Measurements from ENCODE around the gene SCRT2. TPM values are rescaled to one million over a fixed set of nuclear protein-coding genes. Genes with fewer than 3 reads are reported as not detected.

The SCRT2 gene
- total and polyA plus RNA-seq, 2 of the 8 experiments (the other 6 are each of a cell fraction or from before 2014, with no cell fraction given): 0.12 to 0.34 TPM

GRCh38 chr20:673603-674001, 2.0 kb downstream of the SCRT2 start:
- WGBS, 2 experiments (ENCODE audit: extremely low coverage in 1 of 2, insufficient coverage in 1 of 2, insufficient read length in 1 of 2, insufficient replicate concordance in 2 of 2, low coverage in 1 of 2, low lambda C conversion rate in 2 of 2, missing lambda C conversion rate in 1 of 2): 83% methylated on average over 3 of the region's 3 CpGs; no CpG with 5 or more reads in 1 of the 2 experiments
- H3K4me2 ChIP-seq (ENCODE audit: insufficient read depth in 1 of 2, low read depth in 2 of 2, low read length in 2 of 2): no peak overlapping the region; a peak in 1 of 4 replicates
- no peak for TF ChIP-seq EZH2 (IDR thresholded peaks at IDR 0.05; ENCODE audit: low read depth, low read length, severe bottlenecking)
- TF ChIP-seq TBP (IDR thresholded peaks at IDR 0.05; ENCODE audit: low read depth, low read length): no peak
- TF ChIP-seq BRCA1 (IDR thresholded peaks at IDR 0.05; ENCODE audit: low read depth, low read length): no peak
- no peak for TF ChIP-seq BCL11A (IDR thresholded peaks at IDR 0.05; ENCODE audit: low read depth in 2 of 2, low read length in 2 of 2)
- no peak for TF ChIP-seq RXRA (IDR thresholded peaks at IDR 0.05; ENCODE audit: insufficient read depth, low read depth, low read length)

More at GRCh38 chr20:673603-674001, 2.0 kb downstream of the SCRT2 start:
- no peak overlapping the region for H3K4ac ChIP-seq (replicated peaks; ENCODE audit: insufficient read length, low read depth, low read length)
- H4K91ac ChIP-seq (replicated peaks; ENCODE audit: insufficient read length, low read length): no peak overlapping the region
- no peaks in the 10 kb centered on the region for H4K20me1 ChIP-seq (replicated peaks in 1 of 2; ENCODE audit: control insufficient read depth in 1 of 2, insufficient read depth in 2 of 2, low read length in 2 of 2)
- H2BK120ac ChIP-seq (replicated peaks; ENCODE audit: low read depth, low read length): no peak overlapping the region
- no peak overlapping the region for H3K56ac ChIP-seq (replicated peaks; ENCODE audit: insufficient read length, low read depth, low read length)
- no peak overlapping the region for H3K14ac ChIP-seq (ENCODE audit: insufficient read length)
- no peak overlapping the region; a peak in 1 of 8 replicates for H3K4me3 ChIP-seq (ENCODE audit: extremely low read depth in 1 of 4, insufficient read depth in 2 of 4, low read depth in 3 of 4, low read length in 4 of 4)
- no peak for FAIRE-seq
- no peak overlapping the region for H3K9ac ChIP-seq (replicated peaks in 1 of 4; ENCODE audit: extremely low read depth in 1 of 4, low read depth in 3 of 4, low read length in 3 of 4)
- no peak overlapping the region for H2AFZ ChIP-seq (ENCODE audit: low read length)
- DNase-seq (ENCODE audit: low read depth in 1 of 2, low spot score in 2 of 2): no peak
- CTCF ChIA-PET (ENCODE audit: partially characterized antibody): interaction anchor here (0.8 to 14.1 kb wide), 19 partner anchors 8 to 131 kb away, joined by 3 to 116 read pairs (median 4); no protein-coding TSS in a partner anchor
- H3K23me2 ChIP-seq (ENCODE audit: low read depth, low read length): peaks cover 13% of the 10 kb centered on the region; the same call in 1 of the 2 replicates
- no peaks in the 10 kb centered on the region for H3K79me2 ChIP-seq (ENCODE audit: control insufficient read depth in 1 of 2, insufficient read depth in 2 of 2, low read length in 2 of 2)
- H3K27me3 ChIP-seq (replicated peaks in 1 of 4; ENCODE audit: control insufficient read depth in 3 of 4, extremely low read depth in 1 of 4, insufficient read depth in 3 of 4, low read length in 3 of 4): peaks cover 3 to 38% (median 32%) of the 10 kb centered on the region in 4 experiments
- no peaks in the 10 kb centered on the region for H3K79me1 ChIP-seq (ENCODE audit: low read depth, low read length)
- no peak overlapping the region for H2AK5ac ChIP-seq (ENCODE audit: low read depth, low read length)
- peaks cover 0 to 13% (median 7%) of the 10 kb centered on the region in 4 experiments; a peak in 5 of 7 replicates for H3K4me1 ChIP-seq (replicated peaks in 1 of 4; ENCODE audit: control insufficient read depth in 3 of 4, insufficient read depth in 4 of 4, low read length in 3 of 4)
- no peak overlapping the region for H2BK12ac ChIP-seq (ENCODE audit: low read depth, low read length)
- no peak overlapping the region; the same call in 1 of the 2 replicates for H2BK15ac ChIP-seq (ENCODE audit: low read length)
- POLR2A ChIA-PET (ENCODE audit: partially characterized antibody): interaction anchor here (1.0 to 2.2 kb wide), 4 partner anchors 9 to 130 kb away, joined by 3 to 5 read pairs (median 3); partner anchors contain the start of gene CSNK2A1
- no peak overlapping the region for H2BK5ac ChIP-seq (ENCODE audit: low read depth, low read length)
- peaks cover 4 to 5% of the 10 kb centered on the region in 2 experiments for H3K9me3 ChIP-seq (ENCODE audit: insufficient read depth in 2 of 2, low read depth in 1 of 2, low read length in 1 of 2)
- H4K5ac ChIP-seq (ENCODE audit: insufficient read length, low read depth, low read length): no peak overlapping the region
- no peak overlapping the region for H3K23ac ChIP-seq (ENCODE audit: insufficient read length)
- H4K8ac ChIP-seq (ENCODE audit: extremely low read depth, insufficient read depth, low read length): no peak overlapping the region
- no peak overlapping the region for H3K18ac ChIP-seq (ENCODE audit: extremely low read depth, low read length)
- H2BK20ac ChIP-seq (ENCODE audit: low read length): no peak overlapping the region
- H3K36me3 ChIP-seq (ENCODE audit: control insufficient read depth in 2 of 4, insufficient read depth in 4 of 4, low read length in 3 of 4): no peaks in the 10 kb centered on the region
- H3K27ac ChIP-seq (ENCODE audit: low read depth, low read length): no peak overlapping the region
